ENCODE data around the gene VN1R4.
"Not testable (repeated sequence)": the region's sequence is repeated elsewhere in the genome, so short reads cannot be mapped to it uniquely, and the experiment has no call there.

VN1R4 gene, protein sequence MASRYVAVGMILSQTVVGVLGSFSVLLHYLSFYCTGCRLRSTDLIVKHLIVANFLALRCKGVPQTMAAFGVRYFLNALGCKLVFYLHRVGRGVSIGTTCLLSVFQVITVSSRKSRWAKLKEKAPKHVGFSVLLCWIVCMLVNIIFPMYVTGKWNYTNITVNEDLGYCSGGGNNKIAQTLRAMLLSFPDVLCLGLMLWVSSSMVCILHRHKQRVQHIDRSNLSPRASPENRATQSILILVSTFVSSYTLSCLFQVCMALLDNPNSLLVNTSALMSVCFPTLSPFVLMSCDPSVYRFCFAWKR

DNA sequence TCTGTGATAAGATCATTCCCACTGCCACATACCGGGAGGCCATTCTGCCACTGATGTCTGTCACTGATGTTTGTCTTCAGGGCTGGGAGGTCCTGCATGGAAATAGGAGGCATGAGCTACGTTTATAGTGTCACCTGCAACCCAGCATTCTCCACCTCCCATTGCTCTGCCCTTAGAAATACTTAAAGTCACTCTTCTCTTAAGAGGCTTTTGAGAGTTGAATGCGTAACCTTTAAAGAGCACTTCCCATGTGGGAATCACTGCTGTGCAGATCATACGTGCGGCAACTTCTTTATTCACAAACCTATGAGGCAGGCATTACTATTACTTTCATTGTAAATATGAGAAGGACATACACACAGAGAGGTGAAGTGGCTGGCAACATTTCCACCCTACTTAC, at the start of gene VN1R4:
VN1R4 (minus strand) TSS at position 101 of the 400 bp plus-strand sequence; CDS start at position 43, 58 bp downstream.
- in situ Hi-C loops (cut with HindIII; ENCODE audit: low pct_unique_long_range_greater_than_20kb, low sequenced_read_pairs); DNase-seq (ENCODE audit: low read depth in 1 of 2, low spot score in 1 of 2): not testable (repeated sequence)

DNA sequence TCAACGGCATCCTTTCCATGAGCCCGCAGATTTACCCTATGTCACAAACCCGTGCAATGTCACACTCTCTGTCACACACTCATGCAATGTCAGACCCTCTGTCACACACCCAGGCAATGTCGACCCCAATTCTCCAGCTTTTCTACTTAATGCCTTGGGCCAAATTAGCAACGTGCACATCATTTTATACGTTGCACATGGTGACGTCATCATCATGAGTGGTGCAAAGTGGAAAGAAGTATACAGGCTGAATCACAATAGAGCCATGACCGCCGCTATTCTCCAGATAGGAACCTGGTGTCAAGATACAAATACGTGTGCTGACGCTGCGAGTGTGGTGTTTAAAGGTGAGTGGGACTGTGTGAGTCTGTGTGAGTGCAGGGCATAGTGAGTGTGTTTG, 44.4 kb upstream of the VN1R4 start:
- no peak for DNase-seq (ENCODE audit: low read depth in 1 of 2, low spot score in 1 of 2)

DNA sequence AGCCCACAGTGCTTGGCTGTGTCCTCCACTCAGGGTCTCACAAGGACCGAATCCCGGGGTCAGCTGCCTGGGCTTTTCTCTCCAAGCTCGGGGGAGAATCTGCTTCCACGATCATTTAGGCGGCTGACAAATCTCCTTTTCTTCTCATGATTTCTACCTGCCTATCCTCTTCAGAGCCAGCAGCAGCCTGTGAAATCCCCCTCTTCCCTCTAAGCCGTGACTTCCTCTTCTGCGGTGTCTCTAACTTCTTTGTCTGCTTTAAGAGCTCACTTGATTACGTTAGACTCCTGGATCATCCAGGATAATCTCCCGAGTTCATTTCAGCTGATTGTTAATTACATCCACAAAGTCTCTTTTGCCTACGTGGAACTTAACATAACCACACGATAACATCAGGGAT, 43.5 kb upstream of the VN1R4 start:
- DNase-seq (ENCODE audit: low read depth in 1 of 2, low spot score in 1 of 2) = no peak
- in situ Hi-C loops (cut with HindIII; ENCODE audit: low pct_unique_long_range_greater_than_20kb, low sequenced_read_pairs) = no loop called here
- no peak for TF ChIP-seq JUND (IDR thresholded peaks at IDR 0.05; ENCODE audit: low read depth)

More for the DNA sequence above, 44.4 kb upstream of the VN1R4 start:
- in situ Hi-C loops (cut with HindIII; ENCODE audit: low pct_unique_long_range_greater_than_20kb, low sequenced_read_pairs) = no loop called here
- TF ChIP-seq JUND (IDR thresholded peaks at IDR 0.05; ENCODE audit: low read depth) = no peak

- in situ Hi-C loops (cut with HindIII; ENCODE audit: low pct_unique_long_range_greater_than_20kb, low sequenced_read_pairs) = no loop called here
- peak; percentile 56 to 74 for DNase-seq (ENCODE audit: low read depth in 1 of 2, low spot score in 1 of 2)
- TF ChIP-seq JUND (IDR thresholded peaks at IDR 0.05; ENCODE audit: low read depth) = no peak
Observed at GRCh38 chr19:53308339-53308811, 40.9 kb upstream of the VN1R4 start.

- DNase-seq (ENCODE audit: low read depth in 1 of 2, low spot score in 1 of 2); in situ Hi-C loops (cut with HindIII; ENCODE audit: low pct_unique_long_range_greater_than_20kb, low sequenced_read_pairs): not testable (repeated sequence)
Observed at GRCh38 chr19:53301341-53301740, 33.8 kb upstream of the VN1R4 start.

DNA sequence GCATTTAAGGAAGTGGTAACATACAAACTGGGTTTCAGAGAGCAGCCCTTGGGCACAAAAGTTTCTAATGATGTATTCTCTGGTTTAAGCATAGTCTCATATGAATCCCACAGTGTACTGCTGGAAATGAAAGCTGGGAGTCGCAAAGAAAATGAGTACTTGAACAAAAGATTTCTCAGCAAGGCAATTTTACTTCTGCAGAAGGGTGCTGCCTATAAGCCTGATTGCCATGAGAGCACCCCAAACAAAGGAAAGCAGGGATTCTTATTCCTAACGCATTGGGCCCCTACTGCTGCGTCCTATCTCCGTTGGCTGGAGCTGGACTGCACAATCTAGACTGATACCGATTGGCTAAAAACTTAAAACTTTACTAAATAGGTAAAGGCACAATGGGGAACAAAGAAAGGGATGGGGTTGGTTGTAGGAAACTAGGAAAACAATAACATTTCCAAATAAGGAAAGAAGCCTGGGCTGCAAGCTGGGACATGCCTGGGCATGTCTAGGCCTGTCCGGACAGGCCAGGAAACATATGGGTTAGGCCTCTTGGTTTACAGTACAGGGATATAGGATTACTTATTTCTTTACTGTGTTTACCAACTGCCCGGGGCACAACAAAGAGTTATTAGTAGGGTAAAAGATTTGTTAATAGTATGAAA, 27.4 kb upstream of the VN1R4 start:
- TF ChIP-seq JUND (IDR thresholded peaks at IDR 0.05; ENCODE audit: low read depth) = no peak
- peak in 1 of 2 experiments; percentile 51 for DNase-seq (ENCODE audit: low read depth in 1 of 2, low spot score in 1 of 2)
- in situ Hi-C loops (cut with HindIII; ENCODE audit: low pct_unique_long_range_greater_than_20kb, low sequenced_read_pairs) = no loop called here

DNA sequence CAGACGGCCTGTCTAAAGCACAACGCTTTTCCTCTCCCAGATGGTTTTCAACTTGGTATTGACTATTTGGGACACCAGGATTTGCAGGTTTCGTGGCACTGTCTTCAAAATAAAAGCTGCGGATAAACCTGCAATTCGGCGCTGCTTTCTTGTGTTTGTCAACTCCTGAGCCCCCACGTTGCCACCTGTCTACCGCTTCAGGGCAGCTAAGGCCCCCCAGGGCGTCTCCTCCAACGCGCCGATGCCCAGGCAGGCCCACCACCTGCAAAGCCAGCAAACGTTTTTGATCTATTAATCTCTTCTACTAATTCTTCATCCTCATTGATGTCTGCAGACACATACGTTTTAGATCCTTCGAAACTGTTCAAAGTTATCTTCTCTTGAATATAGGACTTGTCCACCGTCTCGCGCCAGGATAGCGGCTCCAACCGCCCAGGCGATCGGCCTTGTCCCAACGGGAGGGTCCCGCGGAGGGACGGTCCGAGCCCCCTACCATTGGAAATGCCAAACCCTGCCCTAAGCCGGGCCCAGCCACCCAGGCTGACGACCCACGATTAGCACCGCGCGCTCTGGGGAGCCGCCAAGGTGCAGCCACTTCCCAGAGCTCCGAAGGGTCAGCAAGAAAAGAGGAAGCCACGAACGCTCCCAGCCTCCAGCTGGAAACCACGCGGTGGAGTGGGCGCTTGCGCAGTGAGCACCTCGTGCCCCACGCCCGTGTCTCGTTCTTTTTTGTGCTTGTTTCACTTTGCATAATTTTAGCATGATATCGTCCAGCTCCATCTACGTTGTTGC, 23.4 kb upstream of the VN1R4 start:
- no peak for DNase-seq (ENCODE audit: low read depth in 1 of 2, low spot score in 1 of 2)
- in situ Hi-C loops (cut with HindIII; ENCODE audit: low pct_unique_long_range_greater_than_20kb, low sequenced_read_pairs) = no loop called here
- no peak for TF ChIP-seq JUND (IDR thresholded peaks at IDR 0.05; ENCODE audit: low read depth)

- in situ Hi-C loops (cut with HindIII; ENCODE audit: low pct_unique_long_range_greater_than_20kb, low sequenced_read_pairs) = no loop called here
- TF ChIP-seq JUND (IDR thresholded peaks at IDR 0.05; ENCODE audit: low read depth) = no peak
Observed at GRCh38 chr19:53285087-53285486, 17.6 kb upstream of the VN1R4 start.

DNA sequence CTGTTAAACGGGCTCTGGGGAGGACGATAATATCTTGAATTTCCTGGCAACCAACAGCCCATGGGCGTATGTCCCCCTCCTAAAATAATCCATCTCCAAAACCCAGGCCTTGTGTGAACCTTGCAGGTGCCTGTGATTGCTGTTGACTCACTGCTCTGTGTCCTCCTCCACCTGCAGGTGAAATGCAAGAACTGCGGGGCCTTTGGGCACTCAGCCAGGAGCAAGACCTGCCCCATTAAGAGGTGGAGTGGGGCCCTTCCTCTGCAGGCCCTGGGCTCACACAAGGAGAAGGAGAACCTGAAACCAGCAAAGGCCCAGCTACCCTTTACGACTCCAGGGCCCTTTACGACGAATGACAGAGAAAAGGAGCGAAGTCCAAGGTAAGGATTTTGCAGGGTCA, 14.4 kb upstream of the VN1R4 start:
- in situ Hi-C loops (cut with HindIII; ENCODE audit: low pct_unique_long_range_greater_than_20kb, low sequenced_read_pairs) = not testable (repeated sequence)
- peak in 1 of 2 experiments; percentile 22 for DNase-seq (ENCODE audit: low read depth in 1 of 2, low spot score in 1 of 2)

More at GRCh38 chr19:53285087-53285486, 17.6 kb upstream of the VN1R4 start:
- DNase-seq (ENCODE audit: low read depth in 1 of 2, low spot score in 1 of 2) = no peak

GRCh38 chr19:53275480-53275879, 8.0 kb upstream of the VN1R4 start:
- in situ Hi-C loops (cut with HindIII; ENCODE audit: low pct_unique_long_range_greater_than_20kb, low sequenced_read_pairs) = no loop called here
- no peak for TF ChIP-seq JUND (IDR thresholded peaks at IDR 0.05; ENCODE audit: low read depth)
- no peak for DNase-seq (ENCODE audit: low read depth in 1 of 2, low spot score in 1 of 2)

DNA sequence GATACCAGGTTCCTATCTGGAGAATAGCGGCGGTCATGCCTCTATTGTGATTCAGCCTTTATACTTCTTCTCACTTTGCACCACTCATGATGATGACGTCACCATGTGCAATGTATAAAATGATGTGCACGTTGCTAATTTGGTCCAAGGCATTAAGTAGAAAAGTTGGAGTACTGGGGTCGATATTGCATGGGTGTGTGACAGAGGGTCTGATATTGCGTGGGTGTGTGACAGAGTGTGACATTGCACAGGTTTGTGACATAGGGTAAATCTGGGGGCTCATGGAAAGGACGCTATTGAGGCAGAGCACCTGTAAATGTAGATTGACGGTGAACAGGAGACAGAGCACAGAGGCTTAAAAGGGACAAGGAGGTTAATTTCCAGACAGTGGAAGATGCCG, 4.5 kb upstream of the VN1R4 start:
- in situ Hi-C loops (cut with HindIII; ENCODE audit: low pct_unique_long_range_greater_than_20kb, low sequenced_read_pairs) = no loop called here
- DNase-seq (ENCODE audit: low read depth in 1 of 2, low spot score in 1 of 2) = no peak
- TF ChIP-seq JUND (IDR thresholded peaks at IDR 0.05; ENCODE audit: low read depth) = no peak

DNA sequence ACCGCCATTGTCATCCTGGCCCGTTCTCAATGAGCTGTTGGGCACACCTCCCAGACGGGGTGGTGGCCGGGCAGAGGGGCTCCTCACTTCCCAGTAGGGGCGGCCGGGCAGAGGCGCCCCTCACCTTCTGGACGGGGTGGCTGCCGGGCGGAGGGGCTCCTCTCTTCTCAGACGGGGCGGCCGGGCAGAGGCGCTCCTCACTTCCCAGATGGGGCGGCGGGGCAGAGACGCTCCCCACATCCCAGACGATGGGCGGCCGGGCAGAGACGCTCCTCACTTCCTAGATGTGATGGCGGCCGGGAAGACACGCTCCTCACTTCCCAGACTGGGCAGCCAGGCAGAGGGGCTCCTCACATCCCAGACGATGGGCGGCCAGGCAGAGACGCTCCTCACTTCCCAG, 2.3 kb upstream of the VN1R4 start:
- in situ Hi-C loops (cut with HindIII; ENCODE audit: low pct_unique_long_range_greater_than_20kb, low sequenced_read_pairs); DNase-seq (ENCODE audit: low read depth in 1 of 2, low spot score in 1 of 2): not testable (repeated sequence)

- peak in 1 of 2 experiments; percentile 58 for DNase-seq (ENCODE audit: low read depth in 1 of 2, low spot score in 1 of 2)
- in situ Hi-C loops (cut with HindIII; ENCODE audit: low pct_unique_long_range_greater_than_20kb, low sequenced_read_pairs) = not testable (repeated sequence)
Observed at GRCh38 chr19:53257715-53258342, 9.7 kb downstream of the VN1R4 start, which contains the start of gene VN1R2. Gene VN1R2, plus strand, starts transcription at chr19:53258292. Its CDS starts 84 bp downstream, at chr19:53258376.
